Tibial nerve (tissue), 3 donors: ENCODE results near the gene CYP2D6.

Experiments
- CTCF ChIP-seq, 5 experiments: fragments of 200-600 bp in 3 of 5; fragments of 450-650 bp in 2 of 5; sonication (generic) in 3 of 5; IDR thresholded peaks; one replicate each; pipeline ENCODE4 v1.5.1; 2016 to 2019; ENCODE audit warnings: antibody characterized with exemption in 5 of 5, mild to moderate bottlenecking in 3 of 5, moderate library complexity in 2 of 5
- POLR2A ChIP-seq, 2 donors: fragments of 450-650 bp; IDR thresholded peaks; one replicate each; pipeline ENCODE4 v1.6.1; 2017; ENCODE audit warnings: antibody characterized with exemption in 2 of 2, mild to moderate bottlenecking in 2 of 2, moderate library complexity in 2 of 2

- TF ChIP-seq CTCF (IDR thresholded peaks at IDR 0.05) (no peak), POLR2A (IDR thresholded peaks at IDR 0.05) (no peak)
Measured at GRCh38 chr22:42178910-42179519, 48.4 kb upstream of the CYP2D6 start.
